Gastroesophageal sphincter (tissue), 3 donors: Measurements from ENCODE around the gene APLF.

Experiments
- EP300 ChIP-seq: sonication (generic); formaldehyde crosslinking; IDR thresholded peaks from one replicate; pipeline ENCODE4 v1.6.1; 2017; ENCODE audit warnings: antibody characterized with exemption, mild to moderate bottlenecking
- POLR2A ChIP-seq, 2 donors: fragments of 450-650 bp; IDR thresholded peaks; one replicate each; pipeline ENCODE4 v1.6.1; 2017; ENCODE audit warnings: antibody characterized with exemption in 2 of 2, mild to moderate bottlenecking in 2 of 2, moderate library complexity in 1 of 2
- POLR2AphosphoS5 ChIP-seq: sonication (generic); formaldehyde crosslinking; IDR thresholded peaks from one replicate; pipeline ENCODE4 v1.6.1; 2017; ENCODE audit warnings: antibody characterized with exemption
- TF ChIP-seq, protein P1 (sequence below), 4 experiments: fragments of 200-600 bp in 2 of 4; fragments of 450-650 bp in 2 of 4; sonication (generic) in 1 of 4; IDR thresholded peaks; one replicate each; pipeline ENCODE4 v1.5.1; 2017 to 2019; ENCODE audit warnings: antibody characterized with exemption in 4 of 4, mild to moderate bottlenecking in 2 of 4, moderate library complexity in 2 of 4

DNA sequence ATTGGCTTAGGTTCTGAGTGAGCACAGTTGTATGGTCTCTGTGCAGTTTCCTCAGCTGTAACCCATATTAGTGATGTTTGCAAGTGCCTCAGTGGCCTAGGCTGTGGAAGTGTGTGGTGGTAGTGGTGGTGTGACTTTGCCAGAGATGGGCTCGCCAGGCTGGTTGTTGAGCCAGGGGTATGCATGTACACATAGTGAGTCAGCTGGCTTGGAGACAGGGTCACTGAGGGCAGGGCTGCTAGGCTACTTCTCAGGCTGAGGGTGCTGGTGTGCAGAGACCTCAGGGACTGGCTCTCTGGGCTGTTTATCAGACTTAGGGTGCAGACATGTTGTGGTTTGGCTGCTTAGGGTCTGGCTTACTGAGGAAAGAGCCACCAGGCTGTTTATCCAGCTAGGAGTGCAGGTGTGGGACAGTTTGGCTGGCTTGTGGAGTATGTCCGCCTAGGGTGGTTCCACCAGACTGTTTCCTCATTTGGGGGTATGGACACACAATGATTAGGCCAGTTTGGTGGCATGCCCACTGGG lies 15.0 kb downstream of the APLF start:
- no peak for TF ChIP-seq POLR2AphosphoS5
- TF ChIP-seq, protein P1, sequence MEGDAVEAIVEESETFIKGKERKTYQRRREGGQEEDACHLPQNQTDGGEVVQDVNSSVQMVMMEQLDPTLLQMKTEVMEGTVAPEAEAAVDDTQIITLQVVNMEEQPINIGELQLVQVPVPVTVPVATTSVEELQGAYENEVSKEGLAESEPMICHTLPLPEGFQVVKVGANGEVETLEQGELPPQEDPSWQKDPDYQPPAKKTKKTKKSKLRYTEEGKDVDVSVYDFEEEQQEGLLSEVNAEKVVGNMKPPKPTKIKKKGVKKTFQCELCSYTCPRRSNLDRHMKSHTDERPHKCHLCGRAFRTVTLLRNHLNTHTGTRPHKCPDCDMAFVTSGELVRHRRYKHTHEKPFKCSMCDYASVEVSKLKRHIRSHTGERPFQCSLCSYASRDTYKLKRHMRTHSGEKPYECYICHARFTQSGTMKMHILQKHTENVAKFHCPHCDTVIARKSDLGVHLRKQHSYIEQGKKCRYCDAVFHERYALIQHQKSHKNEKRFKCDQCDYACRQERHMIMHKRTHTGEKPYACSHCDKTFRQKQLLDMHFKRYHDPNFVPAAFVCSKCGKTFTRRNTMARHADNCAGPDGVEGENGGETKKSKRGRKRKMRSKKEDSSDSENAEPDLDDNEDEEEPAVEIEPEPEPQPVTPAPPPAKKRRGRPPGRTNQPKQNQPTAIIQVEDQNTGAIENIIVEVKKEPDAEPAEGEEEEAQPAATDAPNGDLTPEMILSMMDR (IDR thresholded peaks at IDR 0.05): no peak
- TF ChIP-seq POLR2A (IDR thresholded peaks at IDR 0.05): no peak
- no peak for TF ChIP-seq EP300
